NB4 (cell line): ENCODE measurements around the gene RPS15A.
"Not testable (repeated sequence)": the region's sequence is repeated elsewhere in the genome, so short reads cannot be mapped to it uniquely, and the experiment has no call there.

Experiments
- DNase-seq: peaks from one replicate; pipeline ENCODE4 v3.0.0; 2010; ENCODE audit warnings: low read depth
- H3K4me3 ChIP-seq: one replicate; pipeline ENCODE4 v1.5.1; 2011; ENCODE audit warnings: mild to moderate bottlenecking, low read depth, low read length, moderate library complexity
- CTCF ChIP-seq: IDR thresholded peaks from one replicate; pipeline ENCODE4 v1.5.1; 2012; ENCODE audit warnings: low read depth, low read length
- MYC ChIP-seq: IDR thresholded peaks from 2 replicates; pipeline ENCODE4 v1.6.1; 2011; ENCODE audit warnings: low read depth, low read length
- POLR2A ChIP-seq: IDR thresholded peaks from 2 replicates; pipeline ENCODE4 v1.6.1; 2011; ENCODE audit warnings: mild to moderate bottlenecking; ENCODE audit not compliant: insufficient read length; ENCODE audit errors: extremely low read depth
- TF ChIP-seq, protein P1 (sequence below): IDR thresholded peaks from 2 replicates; pipeline ENCODE4 v1.6.1; 2011; ENCODE audit warnings: low read depth, low read length

The RPS15A gene

GRCh38 chr16:18782697-18783429, 7.3 kb downstream of the RPS15A start:
- no peak for TF ChIP-seq CTCF
- TF ChIP-seq MYC = no peak
- no peak for TF ChIP-seq POLR2A
- TF ChIP-seq, protein P1, sequence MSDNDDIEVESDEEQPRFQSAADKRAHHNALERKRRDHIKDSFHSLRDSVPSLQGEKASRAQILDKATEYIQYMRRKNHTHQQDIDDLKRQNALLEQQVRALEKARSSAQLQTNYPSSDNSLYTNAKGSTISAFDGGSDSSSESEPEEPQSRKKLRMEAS = no peak
- no peak overlapping the region for H3K4me3 ChIP-seq
- DNase-seq = no peak

- DNase-seq, H3K4me3 ChIP-seq: not testable (repeated sequence)
Measured at GRCh38 chr16:18781232-18781631, 8.9 kb downstream of the RPS15A start.

DNA sequence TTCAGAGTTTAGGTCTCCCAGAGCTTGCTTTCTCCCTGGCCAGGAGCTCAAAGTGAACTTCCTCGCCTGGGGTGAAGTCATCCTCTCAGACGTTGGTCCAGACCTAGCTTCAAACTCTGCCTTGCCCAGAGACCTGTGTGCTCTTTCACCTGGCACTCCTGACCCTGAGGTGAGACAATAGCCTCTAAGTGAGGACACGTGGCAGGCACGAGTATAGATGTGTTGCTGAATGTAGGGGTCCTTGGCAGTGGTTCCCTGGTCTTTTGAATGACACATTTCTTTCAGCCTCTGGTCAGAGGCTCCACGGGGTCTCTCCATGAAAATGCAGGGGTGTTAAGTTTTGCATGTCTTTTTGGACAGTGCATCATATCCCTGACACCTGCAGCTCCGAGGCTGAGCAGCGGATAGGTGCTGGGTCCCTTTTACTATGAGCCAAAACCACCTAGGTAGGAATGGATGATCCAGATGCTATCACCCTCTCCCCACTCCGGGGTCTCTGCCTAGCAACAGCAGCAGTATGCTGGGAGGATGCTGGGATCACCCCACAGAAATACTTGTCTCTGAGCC, 9.6 kb downstream of the RPS15A start:
- H3K4me3 ChIP-seq, DNase-seq: not testable (repeated sequence)

DNA sequence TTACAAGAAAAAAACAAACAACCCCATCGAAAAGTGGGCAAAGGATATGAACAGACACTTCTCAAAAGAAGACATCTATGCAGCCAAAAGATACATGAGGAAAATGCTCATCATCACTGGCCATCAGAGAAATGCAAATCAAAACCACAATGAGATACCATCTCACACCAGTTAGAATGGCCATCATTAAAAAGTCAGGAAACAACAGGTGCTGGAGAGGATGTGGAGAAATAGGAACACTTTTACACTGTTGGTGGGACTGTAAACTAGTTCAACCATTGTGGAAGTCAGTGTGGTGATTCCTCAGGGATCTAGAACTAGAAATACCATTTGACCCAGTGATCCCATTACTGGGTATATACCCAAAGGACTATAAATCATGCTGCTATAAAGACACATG, 12.5 kb downstream of the RPS15A start:
- DNase-seq, H3K4me3 ChIP-seq: not testable (repeated sequence)

DNA sequence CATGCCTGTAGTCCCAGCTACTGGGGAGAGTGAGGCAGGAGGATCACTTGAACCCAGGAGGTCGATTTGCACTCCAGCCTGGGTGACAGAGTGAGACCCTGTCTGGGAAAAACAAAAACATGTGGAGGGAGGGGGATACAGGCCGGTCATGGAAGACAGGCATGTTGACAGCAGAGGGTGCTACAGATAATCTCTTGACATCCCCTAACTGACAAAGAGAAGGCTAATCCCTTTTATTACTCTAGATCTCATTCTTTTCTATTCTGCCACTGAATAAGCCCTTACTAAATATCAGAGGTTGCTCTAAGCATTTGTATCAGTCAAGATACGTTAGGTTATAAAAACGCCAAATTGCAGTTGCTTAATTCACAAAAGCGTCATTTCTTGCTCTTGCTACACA, 13.8 kb downstream of the RPS15A start:
- H3K4me3 ChIP-seq, DNase-seq: not testable (repeated sequence)

GRCh38 chr16:18774651-18775050, 15.5 kb downstream of the RPS15A start:
- peak; percentile 60 for DNase-seq
- H3K4me3 ChIP-seq = not testable (repeated sequence)

DNA sequence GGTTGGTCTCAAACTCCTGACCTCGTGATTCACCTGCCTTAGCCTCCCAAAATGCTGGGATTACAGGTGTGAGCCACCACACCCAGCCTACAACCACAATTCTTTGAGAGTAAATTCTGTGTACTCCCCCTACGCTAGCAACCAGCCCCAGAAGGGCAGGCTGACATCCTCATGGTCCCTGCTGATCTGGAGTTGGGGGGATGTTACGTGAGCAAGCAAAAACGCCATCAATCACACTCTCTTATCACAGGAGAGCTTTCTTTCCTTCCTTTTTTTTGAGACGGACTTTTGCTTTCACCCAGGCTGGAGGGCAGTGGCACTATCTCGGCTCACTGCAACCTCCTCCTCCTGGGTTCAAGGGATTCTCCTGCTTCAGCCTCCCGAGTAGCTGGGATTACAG, 18.0 kb downstream of the RPS15A start:
- not testable (repeated sequence) for H3K4me3 ChIP-seq, DNase-seq

DNA sequence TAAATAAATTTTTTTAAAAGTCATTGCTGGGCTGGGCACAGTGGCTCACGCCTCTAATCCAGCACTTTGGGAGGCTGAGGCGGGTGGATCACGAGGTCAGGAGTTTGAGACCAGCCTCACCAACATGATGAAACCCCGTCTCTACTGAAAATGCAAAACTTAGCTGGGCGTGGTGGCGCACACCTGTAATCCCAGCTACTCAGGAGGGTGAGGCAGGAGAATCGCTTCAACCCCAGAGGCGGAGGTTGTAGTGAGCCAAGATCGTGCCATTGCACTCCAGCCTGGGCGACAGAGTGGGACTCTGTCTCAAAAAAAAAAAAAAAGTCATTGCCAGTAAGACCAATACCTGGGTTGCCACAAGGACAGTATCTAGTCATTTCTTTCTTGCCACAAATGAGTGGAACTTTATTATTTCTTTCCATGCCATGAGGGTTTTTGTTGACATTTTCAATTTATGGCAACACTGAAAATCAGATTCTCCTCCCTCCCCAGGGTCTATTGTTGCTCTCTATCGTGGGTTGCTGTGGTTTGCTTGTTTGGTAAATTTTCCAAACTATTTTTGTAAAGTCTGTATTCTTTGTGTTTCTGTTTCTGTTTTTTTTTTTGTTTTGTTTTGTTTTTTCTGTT, 19.7 kb downstream of the RPS15A start:
- DNase-seq, H3K4me3 ChIP-seq: not testable (repeated sequence)

DNA sequence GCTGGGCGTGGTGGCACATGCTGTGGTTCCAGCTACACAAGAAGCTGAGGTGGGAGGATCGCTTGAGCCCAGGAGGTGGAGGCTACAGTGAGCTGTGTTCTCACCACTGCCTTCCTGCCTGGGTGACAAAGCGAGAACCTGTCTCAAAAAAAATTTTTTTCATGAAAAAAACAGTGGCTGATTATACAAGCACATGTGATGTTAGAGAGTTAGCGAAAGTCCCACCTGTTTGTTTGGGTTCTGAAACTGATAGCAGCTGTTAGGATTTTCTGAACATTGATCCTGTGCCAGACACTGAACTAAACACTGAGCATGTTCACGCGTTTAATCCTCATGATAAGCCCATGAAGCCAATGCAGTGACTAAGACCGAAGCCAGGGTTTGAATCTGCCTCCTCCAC, 22.9 kb downstream of the RPS15A start:
- H3K4me3 ChIP-seq, DNase-seq: not testable (repeated sequence)

GRCh38 chr16:18762713-18763112, 27.4 kb downstream of the RPS15A start:
- not testable (repeated sequence) for H3K4me3 ChIP-seq, DNase-seq

DNA sequence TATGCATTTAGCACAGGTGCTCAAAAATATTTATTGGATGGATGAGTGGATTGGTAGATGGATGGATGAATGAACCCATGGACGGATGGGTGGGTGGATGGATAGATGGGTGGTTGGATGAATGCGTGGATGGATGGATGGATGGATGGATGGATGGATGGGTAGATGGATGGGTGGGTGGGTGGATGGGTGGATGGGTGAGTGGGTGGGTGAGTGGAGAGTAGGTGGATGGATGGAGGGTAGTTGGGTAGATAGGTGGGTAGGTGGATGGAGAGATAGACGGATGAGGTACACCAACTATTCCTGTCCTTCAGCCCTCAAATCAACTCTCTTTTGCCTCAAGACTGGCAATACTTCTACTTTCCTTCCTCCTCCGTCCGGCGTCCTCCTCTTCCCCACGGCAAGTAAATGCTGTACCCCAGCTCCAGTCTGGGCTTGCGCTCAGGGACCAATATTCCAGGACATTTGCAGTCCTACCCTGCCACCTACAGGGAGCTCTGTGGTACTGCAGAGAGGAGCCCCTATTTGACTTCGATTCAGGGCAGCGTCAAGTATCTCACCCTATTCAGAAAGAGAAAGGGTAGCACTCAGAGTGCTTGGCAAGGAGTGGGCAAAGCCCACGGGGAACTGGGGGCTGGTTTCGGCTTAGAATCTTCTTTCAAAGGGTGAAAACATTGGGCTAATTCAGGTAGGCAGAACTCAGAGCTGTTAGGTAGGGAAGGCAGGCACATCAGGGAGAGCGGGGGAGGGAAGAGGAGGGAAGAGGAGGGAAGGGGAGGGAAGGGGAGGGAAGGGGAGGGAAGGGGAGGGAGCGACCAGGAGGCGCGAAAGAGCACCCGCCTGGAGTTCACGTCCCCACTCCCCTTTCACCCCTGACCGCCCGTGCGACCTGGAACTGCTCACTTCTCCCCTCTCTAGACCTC, 30.3 kb downstream of the RPS15A start:
- DNase-seq = peak; percentile 28
- H3K4me3 ChIP-seq = not testable (repeated sequence)
- TF ChIP-seq CTCF = peak; percentile 23

DNA sequence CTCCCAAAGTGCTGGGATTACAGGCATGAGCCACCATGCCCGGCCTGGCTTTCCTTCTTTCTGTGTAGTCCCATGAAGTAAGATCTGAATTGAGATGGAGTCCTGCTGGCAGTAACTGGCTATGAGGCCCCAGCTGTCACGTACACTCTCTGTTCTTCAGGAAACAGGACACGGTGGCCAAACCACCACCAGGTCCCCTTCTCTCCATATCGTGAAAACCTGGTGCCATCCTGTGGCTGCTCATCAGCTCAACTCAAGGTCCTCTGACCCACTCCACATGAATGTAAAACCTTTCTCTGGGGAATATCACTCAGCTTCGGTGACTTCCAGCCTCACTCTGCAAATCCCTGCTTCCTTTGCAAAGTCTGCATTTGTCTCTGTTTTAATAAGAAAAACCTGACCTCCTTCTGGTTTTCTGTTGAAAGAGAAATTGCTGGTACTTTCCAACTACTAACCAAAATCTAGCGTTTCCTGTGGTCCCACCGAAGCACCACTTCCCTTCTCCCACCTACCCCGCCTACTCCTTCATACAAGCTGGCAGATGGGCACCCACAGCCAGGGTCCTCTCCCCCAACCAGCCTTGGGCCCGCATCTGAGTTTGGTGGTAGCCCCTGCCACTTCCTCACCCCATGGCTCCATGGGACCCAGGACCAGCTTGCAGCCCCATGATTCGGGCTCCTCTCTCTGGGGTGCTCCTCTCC, 32.0 kb downstream of the RPS15A start:
- not testable (repeated sequence) for DNase-seq, H3K4me3 ChIP-seq

GRCh38 chr16:18756639-18757038, 33.5 kb downstream of the RPS15A start:
- H3K4me3 ChIP-seq, DNase-seq: not testable (repeated sequence)

- not testable (repeated sequence) for DNase-seq, H3K4me3 ChIP-seq
Measured at GRCh38 chr16:18742870-18743269, 47.3 kb downstream of the RPS15A start.

- H3K4me3 ChIP-seq, DNase-seq: not testable (repeated sequence)
Measured at GRCh38 chr16:18740027-18740426, 50.1 kb downstream of the RPS15A start.
